H1 (cell line): ENCODE data around the gene LHPP. TPM values are rescaled to one million over a fixed set of nuclear protein-coding genes. Genes with fewer than 3 reads are reported as not detected.

ENCODE experiments used
- CTCF ChIA-PET: fragments of 300-600 bp; sonication (Branson Sonifier 250); formaldehyde crosslinking; loops from one replicate; lab custom pipeline; 2021; ENCODE audit not compliant: partially characterized antibody; lab: Charles Lee
- POLR2A ChIA-PET: fragments of 300-600 bp; sonication (Branson Sonifier 250); formaldehyde crosslinking; loops from one replicate; lab custom pipeline; 2021; ENCODE audit warnings: inconsistent platforms; ENCODE audit not compliant: partially characterized antibody; lab: Charles Lee
- DNase-seq, 2 experiments: peaks; one replicate each; pipeline versions ENCODE4 v3.0.0 to v3.0.0-alpha.2; 2010 to 2022; ENCODE audit warnings: low spot score in 2 of 2, low read depth in 1 of 2, mixed read lengths in 1 of 2
- FAIRE-seq: peaks from 2 replicates; lab custom pipeline; 2011; peaks lifted over from hg19 to GRCh38; lab: Jason Lieb, UNC
- H2AFZ ChIP-seq: 2 replicates; pipeline ENCODE4 v1.8.1; 2012; ENCODE audit warnings: low read length, inconsistent platforms
- H2AK5ac ChIP-seq: 2 replicates; pipeline ENCODE4 v1.6.1; 2013; ENCODE audit warnings: low read depth, low read length
- H2BK120ac ChIP-seq: replicated peaks from 2 replicates; pipeline ENCODE3; 2013; ENCODE audit warnings: low read depth, low read length, inconsistent platforms
- H2BK12ac ChIP-seq: 2 replicates; pipeline ENCODE4 v1.6.1; 2013; ENCODE audit warnings: low read depth, low read length
- H2BK15ac ChIP-seq: 2 replicates; pipeline ENCODE4 v1.6.1; 2013; ENCODE audit warnings: low read length
- H2BK20ac ChIP-seq: 2 replicates; pipeline ENCODE4 v1.6.1; 2013; ENCODE audit warnings: low read length
- H2BK5ac ChIP-seq: 2 replicates; pipeline ENCODE4 v1.6.1; 2013; ENCODE audit warnings: low read depth, low read length
- H3K14ac ChIP-seq: 2 replicates; pipeline ENCODE4 v1.6.1; 2013; ENCODE audit warnings: inconsistent platforms; ENCODE audit not compliant: insufficient read length
- H3K18ac ChIP-seq: 2 replicates; pipeline ENCODE4 v1.6.1; 2013; ENCODE audit warnings: low read length; ENCODE audit errors: extremely low read depth
- H3K23ac ChIP-seq: 2 replicates; pipeline ENCODE4 v1.6.1; 2013; ENCODE audit warnings: inconsistent platforms; ENCODE audit not compliant: insufficient read length
- H3K23me2 ChIP-seq: 2 replicates; pipeline ENCODE4 v1.6.1; 2013; ENCODE audit warnings: low read depth, low read length
- H3K27ac ChIP-seq: 2 replicates; pipeline ENCODE4 v1.6.1; 2011; ENCODE audit warnings: low read depth, low read length, inconsistent platforms
- H3K27me3 ChIP-seq, 4 experiments: replicated peaks in 1 of 4; 1 replicate in 1 of 4; 2 replicates in 3 of 4; pipeline versions ENCODE4 v1.6.1 to v1.8.1; 2011 to 2013; ENCODE audit warnings: low read length in 3 of 4, mild to moderate bottlenecking in 3 of 4, inconsistent platforms in 2 of 4, mixed read lengths in 2 of 4, moderate library complexity in 1 of 4; ENCODE audit not compliant: control insufficient read depth in 3 of 4, insufficient read depth in 3 of 4; ENCODE audit errors: extremely low read depth in 1 of 4
- H3K36me3 ChIP-seq, 4 experiments: 2 replicates each; pipeline versions ENCODE4 v1.6.1 to v1.8.1; 2011 to 2013; ENCODE audit warnings: mild to moderate bottlenecking in 4 of 4, low read length in 3 of 4, moderate library complexity in 2 of 4, control low read depth in 1 of 4, inconsistent platforms in 1 of 4; ENCODE audit not compliant: insufficient read depth in 4 of 4, control insufficient read depth in 2 of 4
- H3K4ac ChIP-seq: replicated peaks from 2 replicates; pipeline ENCODE3; 2013; ENCODE audit warnings: low read length, low read depth, mixed read lengths, inconsistent platforms; ENCODE audit not compliant: insufficient read length
- H3K4me1 ChIP-seq, 4 experiments: replicated peaks in 1 of 4; 1 replicate in 1 of 4; 2 replicates in 3 of 4; pipeline versions ENCODE4 v1.6.1 to v1.8.1; 2011 to 2013; ENCODE audit warnings: low read length in 3 of 4, inconsistent platforms in 2 of 4, mixed read lengths in 1 of 4; ENCODE audit not compliant: insufficient read depth in 4 of 4, control insufficient read depth in 3 of 4
- H3K4me2 ChIP-seq, 2 experiments: 2 replicates each; pipeline versions ENCODE4 v1.6.1 to v1.8.1; 2011 to 2013; ENCODE audit warnings: low read depth in 2 of 2, low read length in 2 of 2, control low read depth in 1 of 2, inconsistent platforms in 1 of 2, mild to moderate bottlenecking in 1 of 2; ENCODE audit not compliant: insufficient read depth in 1 of 2
- H3K4me3 ChIP-seq, 4 experiments: fragments of 200-600, 300-600 bp in 1 of 4; sonication (generic), shearing (Covaris generic), sonication (Bioruptor Twin) in 1 of 4; 2 replicates each; pipeline versions ENCODE4 v1.5.1 to v1.8.1; 2011 to 2016; ENCODE audit warnings: low read length in 4 of 4, low read depth in 3 of 4, control low read depth in 2 of 4, inconsistent platforms in 2 of 4, mild to moderate bottlenecking in 2 of 4, mixed read lengths in 1 of 4, moderate library complexity in 1 of 4; ENCODE audit not compliant: insufficient read depth in 2 of 4; ENCODE audit errors: extremely low read depth in 1 of 4
- H3K56ac ChIP-seq: replicated peaks from 2 replicates; pipeline ENCODE3; 2013; ENCODE audit warnings: low read depth, mild to moderate bottlenecking, mixed read lengths, low read length, inconsistent platforms; ENCODE audit not compliant: insufficient read length
- H3K79me1 ChIP-seq: 2 replicates; pipeline ENCODE4 v1.6.1; 2013; ENCODE audit warnings: low read depth, low read length, control low read depth
- H3K79me2 ChIP-seq, 2 experiments: 2 replicates each; pipeline versions ENCODE4 v1.6.1 to v1.8.1; 2012 to 2013; ENCODE audit warnings: low read length in 2 of 2, mild to moderate bottlenecking in 2 of 2, inconsistent platforms in 1 of 2; ENCODE audit not compliant: insufficient read depth in 2 of 2, control insufficient read depth in 1 of 2
- H3K9ac ChIP-seq, 4 experiments: replicated peaks in 1 of 4; 1 replicate in 1 of 4; 2 replicates in 3 of 4; pipeline versions ENCODE4 v1.6.1 to v1.8.1; 2011 to 2013; ENCODE audit warnings: low read depth in 3 of 4, low read length in 3 of 4, control low read depth in 2 of 4, mild to moderate bottlenecking in 2 of 4, moderate library complexity in 2 of 4, inconsistent platforms in 1 of 4; ENCODE audit errors: extremely low read depth in 1 of 4
- H3K9me3 ChIP-seq, 2 experiments: 2 replicates each; pipeline versions ENCODE4 v1.6.1 to v1.8.1; 2012 to 2013; ENCODE audit warnings: mild to moderate bottlenecking in 2 of 2, moderate library complexity in 2 of 2, control low read depth in 1 of 2, inconsistent platforms in 1 of 2, low read depth in 1 of 2, low read length in 1 of 2, mixed read lengths in 1 of 2; ENCODE audit not compliant: insufficient read depth in 2 of 2
- H4K20me1 ChIP-seq, 2 experiments: replicated peaks in 1 of 2; 2 replicates each; pipeline versions ENCODE3 to v1.8.1; 2011 to 2013; ENCODE audit warnings: inconsistent platforms in 2 of 2, low read length in 2 of 2, mild to moderate bottlenecking in 1 of 2; ENCODE audit not compliant: insufficient read depth in 2 of 2, control insufficient read depth in 1 of 2
- H4K5ac ChIP-seq: 2 replicates; pipeline ENCODE4 v1.6.1; 2013; ENCODE audit warnings: low read length, low read depth, mixed read lengths, inconsistent platforms; ENCODE audit not compliant: insufficient read length
- H4K8ac ChIP-seq: 2 replicates; pipeline ENCODE4 v1.8.0; 2013; ENCODE audit warnings: mild to moderate bottlenecking, moderate library complexity, low read length, inconsistent platforms; ENCODE audit not compliant: insufficient read depth; ENCODE audit errors: extremely low read depth
- H4K91ac ChIP-seq: replicated peaks from 2 replicates; pipeline ENCODE3; 2013; ENCODE audit warnings: low read length, mixed read lengths, inconsistent platforms; ENCODE audit not compliant: insufficient read length
- JUN ChIP-seq: IDR thresholded peaks from 2 replicates; pipeline ENCODE4 v1.6.1; 2011; ENCODE audit warnings: low read depth, mild to moderate bottlenecking, improper control_type of control experiment, low read length
- WGBS, 2 experiments: shearing (Covaris generic) in 1 of 2; methylation state at CpG; one replicate each; pipeline versions ENCODE4 v1.1.6 to v1.1.7; 2013 to 2015; ENCODE audit warnings: low lambda C conversion rate in 2 of 2, mixed read lengths in 2 of 2, inconsistent platforms in 1 of 2, low coverage in 1 of 2, missing lambda C conversion rate in 1 of 2; ENCODE audit not compliant: insufficient replicate concordance in 2 of 2, insufficient coverage in 1 of 2, insufficient read length in 1 of 2; ENCODE audit errors: extremely low coverage in 1 of 2, missing lambda C conversion rate in 1 of 2; 5-methylcytosine and 5-hydroxymethylcytosine counted together
- polyA plus RNA-seq, 7 experiments: library from polyadenylated mRNA; depleted of rRNA in 3 of 7; stranded (reverse) in 5 of 7; unstranded in 2 of 7; fragments of >200 nt in 5 of 7; fragments of 200-250 nt in 2 of 7; gene quantifications; 1 replicate in 5 of 7; 2 replicates in 1 of 7; 4 replicates in 1 of 7; pipeline versions ENCODE4 v1.2.1 to v1.2.3, GENCODE V29; 2011 to 2013; ENCODE audit warnings: missing spikeins in 2 of 7, mixed read lengths in 2 of 7
- total RNA-seq: library from RNA; stranded (reverse); fragmentation: NEBNext Ultra II Directional; extraction: Animal tissue kit (Norgen Biotek cat#: 25700); gene quantifications from 2 replicates; pipeline ENCODE4 v1.2.1, GENCODE V29; 2021

Gene LHPP
- total and polyA plus RNA-seq, 2 of the 8 experiments (the other 6 are each of a cell fraction or from before 2014, with no cell fraction given) = 26.0 to 45.0 TPM

DNA sequence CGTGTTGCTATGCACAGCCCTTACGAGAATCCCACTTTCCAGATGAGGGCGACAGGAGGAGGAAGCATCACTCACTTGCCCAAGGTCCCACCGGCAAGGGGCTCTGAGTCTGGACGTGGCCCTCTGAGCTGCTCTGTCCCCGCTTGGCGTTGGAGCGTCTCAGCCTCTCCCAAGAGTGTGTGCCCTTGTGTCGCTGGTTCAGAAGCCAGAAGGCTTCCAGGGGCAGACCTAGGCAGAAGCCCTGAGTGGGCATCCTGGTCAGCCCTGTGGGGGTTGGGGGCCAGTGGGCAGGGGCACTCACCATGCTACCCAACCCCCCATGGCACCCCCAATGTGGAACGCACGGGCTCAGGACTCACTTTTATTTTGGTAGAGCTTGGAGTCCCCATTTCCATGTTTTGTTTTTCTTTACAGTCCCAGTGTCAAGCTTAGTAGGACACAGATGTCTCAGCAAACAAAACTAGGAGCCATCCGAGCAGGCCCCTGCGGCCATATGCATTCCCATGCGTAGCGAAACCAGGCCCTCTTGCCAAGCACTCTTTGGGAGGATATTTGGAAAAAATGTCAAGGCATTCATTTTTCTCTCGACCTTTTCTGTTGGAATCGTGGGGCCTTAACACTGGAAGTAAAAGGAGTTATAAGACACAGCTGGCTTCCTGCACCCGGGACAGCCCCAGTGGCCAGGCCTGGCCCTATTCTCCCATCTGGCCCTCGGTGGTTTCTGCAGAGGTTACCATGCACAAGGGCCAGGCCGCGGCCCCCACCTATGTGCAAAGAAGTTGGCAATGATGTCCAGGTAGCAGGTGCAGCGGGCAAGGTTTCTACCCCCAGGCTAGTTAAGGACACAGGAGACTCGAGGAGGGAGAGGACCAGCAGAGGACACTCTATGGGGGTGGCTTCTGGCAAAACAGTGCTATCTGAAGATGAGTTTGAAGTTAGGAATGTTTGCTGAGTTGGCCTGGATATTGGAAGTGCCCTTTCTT is 97.0 kb downstream of the LHPP start:
- DNase-seq = no peak
- Histone ChIP-seq H2AK5ac (no peak overlapping the region), H3K9me3 (no peaks in the 10 kb centered on the region), H3K79me1 (no peaks in the 10 kb centered on the region), H3K27me3 (no peaks in the 10 kb centered on the region), H4K91ac (no peak overlapping the region), H3K14ac (no peak overlapping the region), H4K20me1 (no peaks in the 10 kb centered on the region), H4K8ac (peak overlapping the region; percentile 15; the same call in 1 of the 2 replicates), H3K4me1 (no peaks in the 10 kb centered on the region; a peak in 2 of 7 replicates), H3K9ac (no peak overlapping the region), H3K23ac (no peak overlapping the region), H2BK120ac (no peak overlapping the region), H4K5ac (no peak overlapping the region), H3K56ac (no peak overlapping the region), H3K18ac (no peak overlapping the region), H2BK20ac (no peak overlapping the region), H2BK5ac (no peak overlapping the region), H3K36me3 (no peaks in the 10 kb centered on the region), H3K4ac (no peak overlapping the region), H3K4me3 (no peak overlapping the region), H3K4me2 (no peak overlapping the region), H2BK15ac (no peak overlapping the region), H3K27ac (no peak overlapping the region), H3K79me2 (no peaks in the 10 kb centered on the region), H2AFZ (no peak overlapping the region), H2BK12ac (no peak overlapping the region), H3K23me2 (0 out of 2 replicates have a peak, but pooled peaks cover 2% of the 10 kb centered on the region)
- no peak for TF ChIP-seq JUN
- ChIA-PET POLR2A (interaction anchor here (1.8 kb wide), 1 partner anchor 11 kb away, joined by 5 read pairs; no protein-coding TSS in a partner anchor), CTCF (interaction anchor here (1.5 to 27.9 kb wide), 2 partner anchors 21 to 54 kb away, joined by 4 to 681 read pairs; no protein-coding TSS in a partner anchor)
- FAIRE-seq = no peak
- WGBS, 2 experiments = 94% methylated on average over 23 of the region's 23 CpGs; no CpG with 5 or more reads in 1 of the 2 experiments
